Measurements from ENCODE around the gene PDE4C. TPM values are rescaled to one million over a fixed set of nuclear protein-coding genes. Genes with fewer than 3 reads are reported as not detected.

PDE4C gene
- 0.04 TPM for polyA plus RNA-seq (2013, experiment 1 of 2)
- polyA plus RNA-seq (2013, experiment 2 of 2), result not detected

GRCh38 chr19:18225702-18226468, at the start of gene PDE4C:
PDE4C (minus strand) TSS chr19:18226438; CDS start chr19:18226415, 23 bp downstream.
- H2BK120ac ChIP-seq (ENCODE audit: low read depth, low read length), result no peak within 1 kb of the TSS
- no peak within 1 kb of the TSS for H2BK5ac ChIP-seq (ENCODE audit: low read depth, low read length, poor library complexity, severe bottlenecking)
- H3K14ac ChIP-seq (ENCODE audit: low read length in 2 of 2), result peak within 1 kb of the TSS in 1 of 2 experiments; percentile 68
- H3K9ac ChIP-seq (ENCODE audit: low read length), result peak within 1 kb of the TSS; percentile 75
- H2AFZ ChIP-seq (ENCODE audit: low read depth, low read length), result no peak within 1 kb of the TSS
- no peaks in the 10 kb centered on the region for H3K36me3 ChIP-seq (ENCODE audit: control insufficient read depth in 1 of 2, insufficient read depth in 2 of 2, low read depth in 1 of 2, low read length in 2 of 2)
- H2BK15ac ChIP-seq (ENCODE audit: low read depth, poor library complexity, severe bottlenecking), result no peak within 1 kb of the TSS
- H3K4me2 ChIP-seq (ENCODE audit: low read length, poor library complexity, severe bottlenecking), result no peak within 1 kb of the TSS
- H3K18ac ChIP-seq (ENCODE audit: low read depth in 1 of 2, low read length in 2 of 2), result peak within 1 kb of the TSS in 1 of 2 experiments; percentile 28
- no peak within 1 kb of the TSS for H3K4me3 ChIP-seq (ENCODE audit: insufficient read depth in 1 of 2, low read depth in 1 of 2, low read length in 2 of 2)
- no peak within 1 kb of the TSS for H3K4ac ChIP-seq (ENCODE audit: low read depth in 1 of 2, low read length in 2 of 2)
- peak within 1 kb of the TSS; percentile 3 for H4K8ac ChIP-seq (ENCODE audit: low read length)
- H4K91ac ChIP-seq (ENCODE audit: low read length), result no peak within 1 kb of the TSS
- H3K9me3 ChIP-seq (ENCODE audit: control insufficient read depth, low read length), result no peaks in the 10 kb centered on the region
- peaks cover 30 to 51% of the 10 kb centered on the region in 2 experiments for H3K27me3 ChIP-seq (ENCODE audit: control insufficient read depth in 1 of 2, insufficient read depth in 1 of 2, low read length in 2 of 2)
- H2BK12ac ChIP-seq (ENCODE audit: low read length in 2 of 2), result peak within 1 kb of the TSS in 1 of 2 experiments; percentile 12
- H3K23ac ChIP-seq (ENCODE audit: low read length in 2 of 2), result no peak within 1 kb of the TSS
- peaks cover 20% of the 10 kb centered on the region for H3K4me1 ChIP-seq (ENCODE audit: control insufficient read depth, insufficient read depth, low read depth, low read length)
- H3K79me1 ChIP-seq (replicated peaks; ENCODE audit: low read length, poor library complexity, severe bottlenecking), result no peaks in the 10 kb centered on the region
- DNase-seq, result peak; percentile 46
- H2AK5ac ChIP-seq (ENCODE audit: low read length, severe bottlenecking), result no peak within 1 kb of the TSS
- H3K27ac ChIP-seq (ENCODE audit: low read length, poor library complexity, severe bottlenecking), result no peak within 1 kb of the TSS
- WGBS, result 36% methylated on average over 40 of the region's 51 CpGs

- DNase-seq, result peak; percentile 92
Observed at GRCh38 chr19:18274781-18275356, 48.6 kb upstream of the PDE4C start.

GRCh38 chr19:18274219-18274780, 48.1 kb upstream of the PDE4C start, which contains the start of gene IQCN:
IQCN (minus strand) TSS chr19:18274452; CDS start chr19:18269478, 4,974 bp downstream.
- peaks cover 34% of the 10 kb centered on the region for H3K4me1 ChIP-seq (ENCODE audit: control insufficient read depth, insufficient read depth, low read depth, low read length)
- no peaks in the 10 kb centered on the region for H3K9me3 ChIP-seq (ENCODE audit: control insufficient read depth, low read length)
- H3K36me3 ChIP-seq (ENCODE audit: control insufficient read depth in 1 of 2, insufficient read depth in 2 of 2, low read depth in 1 of 2, low read length in 2 of 2), result peaks cover 24 to 28% of the 10 kb centered on the region in 2 experiments
- peak within 1 kb of the TSS; percentile 56 for H4K8ac ChIP-seq (ENCODE audit: low read length)
- H3K27me3 ChIP-seq (ENCODE audit: control insufficient read depth in 1 of 2, insufficient read depth in 1 of 2, low read length in 2 of 2), result no peaks in the 10 kb centered on the region
- H3K27ac ChIP-seq (ENCODE audit: low read length, poor library complexity, severe bottlenecking), result peak within 1 kb of the TSS; percentile 63
- H2AFZ ChIP-seq (ENCODE audit: low read depth, low read length), result no peak within 1 kb of the TSS
- peak within 1 kb of the TSS; percentile 6 for H2BK15ac ChIP-seq (ENCODE audit: low read depth, poor library complexity, severe bottlenecking)
- H3K18ac ChIP-seq (ENCODE audit: low read depth in 1 of 2, low read length in 2 of 2), result peak within 1 kb of the TSS in 1 of 2 experiments; percentile 74
- peak; percentile 85 for DNase-seq
- peak within 1 kb of the TSS; percentile 71 for H3K9ac ChIP-seq (ENCODE audit: low read length)
- no peak within 1 kb of the TSS for H3K14ac ChIP-seq (ENCODE audit: low read length in 2 of 2)
- H3K4me3 ChIP-seq (ENCODE audit: insufficient read depth in 1 of 2, low read depth in 1 of 2, low read length in 2 of 2), result peak within 1 kb of the TSS in 1 of 2 experiments; percentile 34
- no peak within 1 kb of the TSS for H3K23ac ChIP-seq (ENCODE audit: low read length in 2 of 2)
- peak within 1 kb of the TSS in 1 of 2 experiments; percentile 6 for H2BK12ac ChIP-seq (ENCODE audit: low read length in 2 of 2)
- H2BK5ac ChIP-seq (ENCODE audit: low read depth, low read length, poor library complexity, severe bottlenecking), result peak within 1 kb of the TSS; percentile 69
- H3K4me2 ChIP-seq (ENCODE audit: low read length, poor library complexity, severe bottlenecking), result peak within 1 kb of the TSS; percentile 39
- peaks cover 8% of the 10 kb centered on the region for H3K79me1 ChIP-seq (replicated peaks; ENCODE audit: low read length, poor library complexity, severe bottlenecking)
- H2AK5ac ChIP-seq (ENCODE audit: low read length, severe bottlenecking), result peak within 1 kb of the TSS; percentile 53
- peak within 1 kb of the TSS; percentile 17 to 43 for H3K4ac ChIP-seq (ENCODE audit: low read depth in 1 of 2, low read length in 2 of 2)
- H2BK120ac ChIP-seq (ENCODE audit: low read depth, low read length), result no peak within 1 kb of the TSS
- 83% methylated on average over 6 of the region's 9 CpGs for WGBS
- no peak within 1 kb of the TSS for H4K91ac ChIP-seq (ENCODE audit: low read length)

More at GRCh38 chr19:18274781-18275356, 48.6 kb upstream of the PDE4C start:
- H3K4me1 ChIP-seq (ENCODE audit: control insufficient read depth, insufficient read depth, low read depth, low read length), result peaks cover 34% of the 10 kb centered on the region
- no peak overlapping the region for H2AFZ ChIP-seq (ENCODE audit: low read depth, low read length)
- H3K36me3 ChIP-seq (ENCODE audit: control insufficient read depth in 1 of 2, insufficient read depth in 2 of 2, low read depth in 1 of 2, low read length in 2 of 2), result peaks cover 24 to 27% of the 10 kb centered on the region in 2 experiments
- H2BK15ac ChIP-seq (ENCODE audit: low read depth, poor library complexity, severe bottlenecking), result peak overlapping the region; percentile 6
- no peak overlapping the region for H4K91ac ChIP-seq (ENCODE audit: low read length)
- peak overlapping the region in 1 of 2 experiments; percentile 74 for H3K18ac ChIP-seq (ENCODE audit: low read depth in 1 of 2, low read length in 2 of 2)
- peak overlapping the region; percentile 39 for H3K4me2 ChIP-seq (ENCODE audit: low read length, poor library complexity, severe bottlenecking)
- H4K8ac ChIP-seq (ENCODE audit: low read length), result peak overlapping the region; percentile 20
- H3K14ac ChIP-seq (ENCODE audit: low read length in 2 of 2), result no peak overlapping the region
- no peak overlapping the region for H2AK5ac ChIP-seq (ENCODE audit: low read length, severe bottlenecking)
- H3K4me3 ChIP-seq (ENCODE audit: insufficient read depth in 1 of 2, low read depth in 1 of 2, low read length in 2 of 2), result peak overlapping the region in 1 of 2 experiments; percentile 34
- H3K27me3 ChIP-seq (ENCODE audit: control insufficient read depth in 1 of 2, insufficient read depth in 1 of 2, low read length in 2 of 2), result no peaks in the 10 kb centered on the region
- peaks cover 8% of the 10 kb centered on the region for H3K79me1 ChIP-seq (replicated peaks; ENCODE audit: low read length, poor library complexity, severe bottlenecking)
- no peak overlapping the region for H3K23ac ChIP-seq (ENCODE audit: low read length in 2 of 2)
- peak overlapping the region; percentile 33 for H2BK5ac ChIP-seq (ENCODE audit: low read depth, low read length, poor library complexity, severe bottlenecking)
- WGBS, result 44% methylated on average over 10 of the region's 13 CpGs
- no peaks in the 10 kb centered on the region for H3K9me3 ChIP-seq (ENCODE audit: control insufficient read depth, low read length)
- H3K27ac ChIP-seq (ENCODE audit: low read length, poor library complexity, severe bottlenecking), result peak overlapping the region; percentile 63
- H3K9ac ChIP-seq (ENCODE audit: low read length), result peak overlapping the region; percentile 71
- H2BK120ac ChIP-seq (ENCODE audit: low read depth, low read length), result no peak overlapping the region
- H2BK12ac ChIP-seq (ENCODE audit: low read length in 2 of 2), result peak overlapping the region in 1 of 2 experiments; percentile 6
- peak overlapping the region in 1 of 2 experiments; percentile 17 for H3K4ac ChIP-seq (ENCODE audit: low read depth in 1 of 2, low read length in 2 of 2)

Measured in mesenchymal stem cell (in vitro differentiated cells and primary cell).